CD14-positive monocyte (primary cell): ENCODE measurements around the gene COX10. TPM values are rescaled to one million over a fixed set of nuclear protein-coding genes. Genes with fewer than 3 reads are reported as not detected.
A peak's percentile ranks its signal among the peaks of the same experiment; 100 is the strongest.

Source experiments
- DNase-seq, 3 donors: peaks; one replicate each; pipeline ENCODE4 v3.0.0-alpha.2; 2011 to 2022
- H2AFZ ChIP-seq: 2 replicates; pipeline ENCODE4 v1.6.0; 2012; ENCODE audit warnings: mild to moderate bottlenecking, low read depth, low read length, inconsistent platforms; ENCODE audit not compliant: insufficient read depth, poor library complexity, severe bottlenecking
- H3K27ac ChIP-seq, 2 donors: 1 replicate in 1 of 2; 2 replicates in 1 of 2; pipeline ENCODE4 v1.5.1; 2012 to 2013; ENCODE audit warnings: low read length in 2 of 2, control low read depth in 1 of 2, inconsistent platforms in 1 of 2, low read depth in 1 of 2, mild to moderate bottlenecking in 1 of 2
- H3K27me3 ChIP-seq, 2 donors: one replicate each; pipeline versions ENCODE4 v1.6.0 to v1.6.1; 2011 to 2013; ENCODE audit warnings: low read length in 2 of 2; ENCODE audit not compliant: control insufficient read depth in 2 of 2, insufficient read depth in 2 of 2
- H3K36me3 ChIP-seq, 2 donors: replicated peaks in 1 of 2; 1 replicate in 1 of 2; 2 replicates in 1 of 2; pipeline versions ENCODE4 v1.5.1 to v1.6.1; 2012 to 2013; ENCODE audit warnings: low read length in 2 of 2, control low read depth in 1 of 2, inconsistent platforms in 1 of 2, mild to moderate bottlenecking in 1 of 2; ENCODE audit not compliant: insufficient read depth in 2 of 2, control insufficient read depth in 1 of 2
- H3K4me1 ChIP-seq, 2 donors: 1 replicate in 1 of 2; 2 replicates in 1 of 2; pipeline versions ENCODE4 v1.5.1 to v1.6.1; 2012 to 2013; ENCODE audit warnings: low read length in 2 of 2, control low read depth in 1 of 2, inconsistent platforms in 1 of 2, mild to moderate bottlenecking in 1 of 2, moderate library complexity in 1 of 2; ENCODE audit not compliant: insufficient read depth in 2 of 2, control insufficient read depth in 1 of 2
- H3K4me2 ChIP-seq: replicated peaks from 2 replicates; pipeline ENCODE3; 2012; ENCODE audit warnings: low read length, moderate library complexity, mild to moderate bottlenecking; ENCODE audit not compliant: poor library complexity, severe bottlenecking; ENCODE audit errors: extremely low read depth
- H3K4me3 ChIP-seq, 3 experiments: fragments of 200-600 bp in 1 of 3; sonication (generic) in 1 of 3; replicated peaks in 1 of 3; 1 replicate in 2 of 3; 2 replicates in 1 of 3; pipeline ENCODE4 v1.5.1; 2011 to 2013; ENCODE audit warnings: low read length in 3 of 3, mild to moderate bottlenecking in 3 of 3, control low read depth in 2 of 3, low read depth in 2 of 3, inconsistent platforms in 1 of 3, moderate library complexity in 1 of 3
- H3K79me2 ChIP-seq: 2 replicates; pipeline ENCODE4 v1.6.0; 2012; ENCODE audit warnings: mild to moderate bottlenecking, control low read depth, inconsistent platforms, low read length, moderate library complexity; ENCODE audit not compliant: insufficient read depth
- H3K9ac ChIP-seq: 2 replicates; pipeline ENCODE4 v1.6.0; 2017; ENCODE audit warnings: low read length, mild to moderate bottlenecking; ENCODE audit not compliant: insufficient read depth, poor library complexity, severe bottlenecking
- H3K9me3 ChIP-seq, 2 donors: replicated peaks in 1 of 2; 1 replicate in 1 of 2; 2 replicates in 1 of 2; pipeline versions ENCODE4 v1.5.1 to v1.6.1; 2012 to 2013; ENCODE audit warnings: low read length in 2 of 2, control low read depth in 1 of 2; ENCODE audit not compliant: control insufficient read depth in 1 of 2, insufficient read depth in 1 of 2
- H4K20me1 ChIP-seq: 2 replicates; pipeline ENCODE4 v1.6.0; 2012; ENCODE audit warnings: mild to moderate bottlenecking, low read length, control low read depth, moderate library complexity; ENCODE audit not compliant: insufficient read depth
- H3K27ac Mint-ChIP-seq, 7 donors: one replicate each; pipeline ENCODE4 v1.8.0; 2020; ENCODE audit warnings: mild to moderate bottlenecking in 7 of 7, mixed read lengths in 7 of 7, moderate library complexity in 6 of 7, inconsistent platforms in 2 of 7
- H3K27me3 Mint-ChIP-seq, 3 donors: one replicate each; pipeline ENCODE4 v1.8.0; 2021 to 2022; ENCODE audit warnings: low read depth in 3 of 3, mild to moderate bottlenecking in 3 of 3, mixed read lengths in 3 of 3, moderate library complexity in 3 of 3, inconsistent platforms in 1 of 3
- H3K36me3 Mint-ChIP-seq, 2 donors: one replicate each; pipeline ENCODE4 v1.8.0; 2020; ENCODE audit warnings: mixed read lengths in 2 of 2, inconsistent platforms in 1 of 2, mild to moderate bottlenecking in 1 of 2
- H3K4me1 Mint-ChIP-seq: one replicate; pipeline ENCODE4 v1.8.0; 2020; ENCODE audit warnings: mild to moderate bottlenecking, mixed read lengths
- H3K4me3 Mint-ChIP-seq, 2 donors: one replicate each; pipeline ENCODE4 v1.8.0; 2020; ENCODE audit warnings: mild to moderate bottlenecking in 2 of 2, mixed read lengths in 2 of 2, moderate library complexity in 1 of 2
- H3K9me3 Mint-ChIP-seq, 7 donors: one replicate each; pipeline ENCODE4 v1.8.0; 2020 to 2022; ENCODE audit warnings: mixed read lengths in 7 of 7, mild to moderate bottlenecking in 6 of 7, moderate library complexity in 6 of 7, inconsistent platforms in 2 of 7
- WGBS: methylation state at CpG from one replicate; pipeline ENCODE4 v1.1.5; 2013; ENCODE audit warnings: missing lambda C conversion rate; ENCODE audit not compliant: insufficient coverage; 5-methylcytosine and 5-hydroxymethylcytosine counted together
- intact Hi-C, 2 donors: fragments of 100-400 bp; cut with micrococcal nuclease; formaldehyde crosslinking; loops; one replicate each; pipeline versions ENCODE4 v1.15.0 to v1.15.1; 2023
- polyA plus RNA-seq, 3 donors: library from polyadenylated mRNA; depleted of rRNA in 1 of 3; unstranded in 2 of 3; stranded (reverse) in 1 of 3; fragments of 300-500 nt in 2 of 3; fragments of >200 nt in 1 of 3; fragmentation: Illumina TruSeq in 2 of 3; gene quantifications; 1 replicate in 2 of 3; 2 replicates in 1 of 3; pipeline ENCODE4 v1.2.3, GENCODE V29; 2012 to 2021
- TF ChIP-seq, protein P1 (sequence below): fragments of 200-600 bp; IDR thresholded peaks from one replicate; pipeline ENCODE4 v1.8.0; 2022; ENCODE audit warnings: antibody characterized with exemption, mild to moderate bottlenecking

The COX10 gene
- polyA plus RNA-seq, 3 donors: 8.2 to 15.2 (median 11.3) TPM

DNA sequence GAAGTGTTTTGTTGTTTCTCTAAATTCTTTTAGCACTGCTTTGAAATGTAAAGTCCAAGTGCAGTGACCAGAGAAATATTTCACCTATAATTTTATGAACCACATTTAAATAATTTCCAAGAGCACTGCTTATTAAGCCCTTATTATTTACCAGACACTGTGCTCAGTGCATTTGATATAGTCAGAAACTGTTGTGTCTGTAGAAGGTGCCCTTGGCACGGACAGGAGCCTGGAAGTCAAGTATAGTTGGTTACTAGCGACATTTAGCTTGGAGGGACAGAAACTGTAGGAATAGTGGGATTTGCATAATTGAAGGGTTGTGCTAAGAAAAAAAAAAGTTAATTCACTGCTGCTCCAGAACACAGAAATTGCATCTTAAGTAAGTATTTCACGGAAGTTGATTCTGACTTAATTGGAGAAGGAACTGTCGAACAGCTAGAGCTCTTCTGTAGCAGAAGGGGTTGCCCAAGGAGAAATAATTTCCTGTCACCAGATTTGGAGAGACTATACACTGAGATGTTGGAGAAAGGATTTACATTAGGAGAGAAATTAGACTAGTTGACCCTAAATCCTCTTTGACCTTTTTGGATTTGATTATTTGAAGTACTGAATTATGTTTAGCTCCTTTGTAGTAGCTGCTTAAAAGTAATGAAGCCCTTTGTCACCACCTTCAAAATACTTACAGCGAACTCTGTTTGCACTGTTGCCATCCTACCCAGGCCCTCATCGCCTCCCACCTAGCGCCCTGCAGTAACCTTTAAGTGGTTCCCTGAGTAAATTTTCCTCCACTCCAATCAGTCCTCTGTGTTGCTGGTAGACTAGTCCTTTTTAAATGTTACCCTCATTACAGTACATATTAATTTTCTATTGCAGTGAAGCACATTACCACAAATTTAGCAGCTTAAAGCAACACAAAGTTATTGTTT is 25.6 kb downstream of the COX10 start:
- Mint-ChIP-seq H3K4me3 (no peak overlapping the region), H3K36me3 (peaks cover 3 to 5% of the 10 kb centered on the region in 2 donors), H3K27me3 (no peaks in the 10 kb centered on the region), H3K4me1 (peaks cover 24% of the 10 kb centered on the region), H3K9me3 (peaks cover 0 to 2% (median 0%) of the 10 kb centered on the region in 7 donors), H3K27ac (peak overlapping the region in 3 of 7 donors; percentile 34 to 60 (median 47))
- 80% methylated on average over 5 of the region's 7 CpGs for WGBS
- H3K9me3 ChIP-seq: no peaks in the 10 kb centered on the region
- H3K27me3 ChIP-seq: no peaks in the 10 kb centered on the region
- H3K9ac ChIP-seq: no peak overlapping the region
- H2AFZ ChIP-seq: no peak overlapping the region
- no peak overlapping the region for H3K27ac ChIP-seq
- H3K4me1 ChIP-seq: peaks cover 0 to 8% of the 10 kb centered on the region in 2 donors
- peaks cover 7% of the 10 kb centered on the region for H3K79me2 ChIP-seq
- intact Hi-C loops: no loop called here
- no peaks in the 10 kb centered on the region for H3K36me3 ChIP-seq
- H3K4me2 ChIP-seq: no peak overlapping the region
- H3K4me3 ChIP-seq: no peak overlapping the region
- peaks cover 12% of the 10 kb centered on the region for H4K20me1 ChIP-seq
- no peak for DNase-seq
- TF ChIP-seq, protein P1, sequence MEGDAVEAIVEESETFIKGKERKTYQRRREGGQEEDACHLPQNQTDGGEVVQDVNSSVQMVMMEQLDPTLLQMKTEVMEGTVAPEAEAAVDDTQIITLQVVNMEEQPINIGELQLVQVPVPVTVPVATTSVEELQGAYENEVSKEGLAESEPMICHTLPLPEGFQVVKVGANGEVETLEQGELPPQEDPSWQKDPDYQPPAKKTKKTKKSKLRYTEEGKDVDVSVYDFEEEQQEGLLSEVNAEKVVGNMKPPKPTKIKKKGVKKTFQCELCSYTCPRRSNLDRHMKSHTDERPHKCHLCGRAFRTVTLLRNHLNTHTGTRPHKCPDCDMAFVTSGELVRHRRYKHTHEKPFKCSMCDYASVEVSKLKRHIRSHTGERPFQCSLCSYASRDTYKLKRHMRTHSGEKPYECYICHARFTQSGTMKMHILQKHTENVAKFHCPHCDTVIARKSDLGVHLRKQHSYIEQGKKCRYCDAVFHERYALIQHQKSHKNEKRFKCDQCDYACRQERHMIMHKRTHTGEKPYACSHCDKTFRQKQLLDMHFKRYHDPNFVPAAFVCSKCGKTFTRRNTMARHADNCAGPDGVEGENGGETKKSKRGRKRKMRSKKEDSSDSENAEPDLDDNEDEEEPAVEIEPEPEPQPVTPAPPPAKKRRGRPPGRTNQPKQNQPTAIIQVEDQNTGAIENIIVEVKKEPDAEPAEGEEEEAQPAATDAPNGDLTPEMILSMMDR: no peak

DNA sequence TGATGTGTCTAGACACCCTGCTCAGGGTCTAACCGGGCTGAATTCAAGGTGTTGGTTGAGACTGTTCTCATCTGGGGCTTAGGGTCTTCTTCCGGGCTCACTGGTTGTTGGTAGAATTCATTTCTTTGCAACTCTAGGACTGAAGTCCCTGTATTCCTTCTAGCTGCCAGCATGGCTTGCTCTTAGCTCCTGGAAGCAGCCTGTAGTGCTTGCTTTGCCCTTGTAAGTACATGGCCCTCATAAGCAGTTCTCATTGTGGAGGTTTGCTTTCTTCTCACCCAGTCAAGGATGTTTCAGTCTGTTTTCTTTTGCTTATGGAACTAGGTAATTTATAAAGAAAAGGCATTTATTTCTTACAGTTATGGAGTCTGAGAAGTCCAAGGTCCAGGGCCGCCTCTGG is 26.3 kb downstream of the COX10 start:
- H2AFZ ChIP-seq: no peak overlapping the region
- WGBS: 100% methylated on average over 2 of the region's 3 CpGs
- Mint-ChIP-seq H3K9me3 (peaks cover 0 to 2% (median 0%) of the 10 kb centered on the region in 7 donors), H3K27ac (peak overlapping the region in 1 of 7 donors; percentile 75), H3K36me3 (peaks cover 3 to 4% of the 10 kb centered on the region in 2 donors), H3K27me3 (no peaks in the 10 kb centered on the region), H3K4me1 (peaks cover 24% of the 10 kb centered on the region), H3K4me3 (no peak overlapping the region)
- intact Hi-C loops: no loop called here
- no peak overlapping the region for H3K9ac ChIP-seq
- H3K4me1 ChIP-seq: peaks cover 0 to 8% of the 10 kb centered on the region in 2 donors
- peaks cover 10% of the 10 kb centered on the region for H4K20me1 ChIP-seq
- H3K79me2 ChIP-seq: peaks cover 7% of the 10 kb centered on the region
- H3K4me2 ChIP-seq: no peak overlapping the region
- H3K27me3 ChIP-seq: no peaks in the 10 kb centered on the region
- no peak for DNase-seq
- no peak overlapping the region for H3K4me3 ChIP-seq
- H3K9me3 ChIP-seq: no peaks in the 10 kb centered on the region
- no peaks in the 10 kb centered on the region for H3K36me3 ChIP-seq
- no peak overlapping the region for H3K27ac ChIP-seq
- TF ChIP-seq, protein P1: no peak
